HCT116 (cell line): Measurements from ENCODE around the gene WDR93.

ENCODE experiments used
- ATF3 ChIP-seq: IDR thresholded peaks from 2 replicates; pipeline ENCODE4 v1.6.1; 2012
- CTCF ChIP-seq, 3 experiments: fragments of 200-600 bp in 1 of 3; sonication (generic) in 1 of 3; IDR thresholded peaks in 2 of 3; conservative IDR thresholded peaks in 1 of 3; 2 replicates each; pipeline ENCODE4 v1.5.1; 2012 to 2017; ENCODE audit warnings: low read depth in 2 of 3, low read length in 2 of 3, antibody characterized with exemption in 1 of 3, borderline replicate concordance in 1 of 3, control low read depth in 1 of 3, mild to moderate bottlenecking in 1 of 3, mixed read lengths in 1 of 3, mixed run types in 1 of 3, moderate library complexity in 1 of 3; ENCODE audit not compliant: insufficient read depth in 1 of 3
- EZH2 ChIP-seq: fragments of 200-600 bp; sonication (generic); IDR thresholded peaks from 2 replicates; pipeline ENCODE4 v1.6.1; 2017; ENCODE audit warnings: antibody characterized with exemption, mixed run types
- EZH2phosphoT487 ChIP-seq: fragments of 200-600 bp; IDR thresholded peaks from 2 replicates; pipeline ENCODE4 v1.6.1; 2018; ENCODE audit warnings: antibody characterized with exemption, borderline replicate concordance
- POLR2A ChIP-seq: IDR thresholded peaks from 2 replicates; pipeline ENCODE4 v1.7.0; 2011; ENCODE audit warnings: borderline replicate concordance; ENCODE audit not compliant: insufficient read depth, insufficient read length; ENCODE audit errors: extremely low read depth
- POLR2AphosphoS5 ChIP-seq: IDR thresholded peaks from 2 replicates; pipeline ENCODE4 v1.6.1; 2011; ENCODE audit warnings: mild to moderate bottlenecking, low read depth, low read length, moderate library complexity
- ZBTB33 ChIP-seq: IDR thresholded peaks from 2 replicates; pipeline ENCODE4 v1.6.1; 2011; ENCODE audit warnings: mild to moderate bottlenecking, low read length, moderate library complexity; ENCODE audit not compliant: insufficient replicate concordance; ENCODE audit errors: extremely low read depth

- TF ChIP-seq POLR2A (no peak), CTCF (IDR thresholded peaks at IDR 0.05 in 2 of 3, conservative IDR thresholded peaks at IDR 0.05 in 1 of 3; ENCODE audit: borderline replicate concordance in 1 of 3, insufficient read depth in 1 of 3, low read depth in 2 of 3, low read length in 2 of 3) (no peak), ATF3 (no peak), EZH2 (no peak), POLR2AphosphoS5 (no peak), EZH2phosphoT487 (no peak), ZBTB33 (no peak)
Measured at GRCh38 chr15:89784686-89784960, 94.0 kb downstream of the WDR93 start.
